Epithelial cell of esophagus (primary cell): ENCODE measurements around the gene HEXA.
A peak's percentile ranks its signal among the peaks of the same experiment; 100 is the strongest.

Experiments
- DNase-seq: peaks from one replicate; pipeline ENCODE4 v3.0.0; 2010; ENCODE audit warnings: low read depth
- H3K4me3 ChIP-seq: 2 replicates; pipeline ENCODE4 v1.5.1; 2011; ENCODE audit warnings: mild to moderate bottlenecking, low read length, control low read depth
- TF ChIP-seq, protein P1 (sequence below): IDR thresholded peaks from 2 replicates; pipeline ENCODE4 v1.5.1; 2011; ENCODE audit warnings: low read depth, mild to moderate bottlenecking, low read length, control low read depth, inconsistent platforms; ENCODE audit not compliant: insufficient read depth; ENCODE audit errors: missing control alignments

HEXA gene

DNA sequence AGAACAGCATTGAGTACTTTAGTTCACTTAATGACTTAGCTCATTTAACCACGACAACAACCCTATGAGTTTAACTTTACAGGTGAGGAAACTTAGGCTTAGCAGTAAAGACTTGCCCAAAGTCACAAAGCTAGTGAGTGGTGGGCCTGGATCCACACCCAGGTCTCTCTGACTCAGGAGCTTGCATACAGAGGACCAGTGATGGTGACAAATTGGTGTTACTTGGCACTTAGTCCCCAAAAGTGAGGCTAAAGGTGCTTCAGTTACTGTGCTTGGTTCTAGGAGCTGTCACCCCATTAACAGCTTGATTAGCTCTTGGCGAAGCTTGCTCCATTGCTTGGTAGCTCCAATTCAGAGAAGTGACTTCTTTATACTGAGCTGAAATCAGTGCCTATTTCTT lies 61.9 kb downstream of the HEXA start:
- H3K4me3 ChIP-seq, result no peak overlapping the region
- DNase-seq, result no peak
- TF ChIP-seq, protein P1, sequence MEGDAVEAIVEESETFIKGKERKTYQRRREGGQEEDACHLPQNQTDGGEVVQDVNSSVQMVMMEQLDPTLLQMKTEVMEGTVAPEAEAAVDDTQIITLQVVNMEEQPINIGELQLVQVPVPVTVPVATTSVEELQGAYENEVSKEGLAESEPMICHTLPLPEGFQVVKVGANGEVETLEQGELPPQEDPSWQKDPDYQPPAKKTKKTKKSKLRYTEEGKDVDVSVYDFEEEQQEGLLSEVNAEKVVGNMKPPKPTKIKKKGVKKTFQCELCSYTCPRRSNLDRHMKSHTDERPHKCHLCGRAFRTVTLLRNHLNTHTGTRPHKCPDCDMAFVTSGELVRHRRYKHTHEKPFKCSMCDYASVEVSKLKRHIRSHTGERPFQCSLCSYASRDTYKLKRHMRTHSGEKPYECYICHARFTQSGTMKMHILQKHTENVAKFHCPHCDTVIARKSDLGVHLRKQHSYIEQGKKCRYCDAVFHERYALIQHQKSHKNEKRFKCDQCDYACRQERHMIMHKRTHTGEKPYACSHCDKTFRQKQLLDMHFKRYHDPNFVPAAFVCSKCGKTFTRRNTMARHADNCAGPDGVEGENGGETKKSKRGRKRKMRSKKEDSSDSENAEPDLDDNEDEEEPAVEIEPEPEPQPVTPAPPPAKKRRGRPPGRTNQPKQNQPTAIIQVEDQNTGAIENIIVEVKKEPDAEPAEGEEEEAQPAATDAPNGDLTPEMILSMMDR, result no peak

DNA sequence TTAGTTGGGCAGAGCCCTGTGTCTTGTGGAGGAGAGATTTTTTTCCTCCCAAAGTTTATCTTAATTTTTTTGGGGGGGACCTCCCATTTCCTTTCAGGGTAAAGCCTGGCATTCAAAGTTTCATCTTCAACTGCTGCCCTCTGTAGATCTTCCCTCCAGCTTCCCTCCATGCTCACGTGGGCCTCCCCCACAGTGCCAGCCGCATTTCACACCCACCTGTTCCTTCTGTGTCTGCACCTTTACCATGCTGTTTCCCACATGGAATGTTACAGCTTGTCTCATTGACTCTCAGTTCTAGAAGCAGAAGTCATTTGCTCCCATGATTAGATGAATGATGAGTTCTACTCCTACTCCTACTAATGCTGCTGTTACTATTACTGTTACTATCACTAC lies 62.4 kb downstream of the HEXA start:
- H3K4me3 ChIP-seq, result no peak overlapping the region
- TF ChIP-seq, protein P1, result no peak
- DNase-seq, result no peak

DNA sequence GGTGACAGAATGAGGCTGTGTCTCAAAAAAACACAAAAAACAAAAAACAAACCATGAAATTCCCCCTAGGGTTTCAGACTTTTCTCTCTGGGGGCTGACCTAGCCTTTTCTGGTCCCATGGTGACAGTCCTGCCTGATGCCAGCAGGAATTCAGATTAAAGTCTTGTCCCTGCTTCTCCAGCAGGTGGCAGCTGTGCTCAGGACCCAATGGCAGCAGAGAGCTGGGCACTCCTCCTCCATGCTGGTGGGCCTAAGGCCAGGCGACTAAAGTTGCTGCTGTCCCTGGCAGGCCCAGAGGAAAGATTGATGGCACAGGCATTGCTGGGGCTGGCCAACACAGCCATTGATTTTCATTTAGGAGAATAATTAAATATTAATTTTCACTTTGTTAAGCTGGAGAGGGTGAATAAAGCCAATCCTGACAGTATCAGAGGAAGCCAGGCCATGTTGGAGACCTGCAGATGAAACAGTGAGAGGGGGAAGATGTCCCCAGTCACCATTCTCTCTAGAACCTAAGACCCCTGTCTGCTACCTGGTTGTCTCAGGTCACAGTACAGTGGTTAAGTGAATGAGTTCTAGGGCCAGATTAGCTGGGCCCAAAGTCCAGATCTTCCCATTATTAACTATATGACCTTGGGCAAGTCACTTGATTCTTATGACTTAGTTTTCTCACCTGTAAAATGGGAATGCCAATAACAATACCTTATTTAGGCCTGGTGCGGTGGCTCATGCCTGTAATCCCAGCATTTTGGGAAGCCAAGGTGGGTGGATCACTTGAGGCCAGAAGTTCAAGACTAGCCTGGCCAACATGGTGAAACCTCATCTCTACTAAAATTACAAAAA lies 63.0 kb downstream of the HEXA start:
- TF ChIP-seq, protein P1, result peak; percentile 88
- peak; percentile 67 for DNase-seq
- H3K4me3 ChIP-seq, result no peak overlapping the region

DNA sequence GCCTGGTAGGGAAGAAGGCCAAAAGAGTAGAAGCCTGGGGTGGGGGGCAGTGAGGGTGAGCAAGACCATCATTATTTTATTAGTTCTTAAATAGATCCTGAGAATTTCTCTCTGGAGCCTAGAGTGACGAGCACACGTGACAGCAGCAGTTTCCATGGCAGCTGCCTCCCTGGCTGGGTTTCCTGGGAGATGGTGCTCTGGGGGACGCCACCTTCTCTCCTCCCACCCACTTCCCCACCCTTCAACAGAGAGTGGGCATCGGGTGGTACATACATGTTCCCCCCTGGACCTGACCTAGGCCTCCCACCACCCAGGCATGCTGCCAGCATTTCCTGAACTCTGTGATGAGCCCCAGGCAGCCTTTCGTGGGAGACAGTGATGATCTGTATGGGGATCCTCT lies 68.8 kb downstream of the HEXA start:
- TF ChIP-seq, protein P1, result no peak
- no peak overlapping the region for H3K4me3 ChIP-seq
- DNase-seq, result no peak

DNA sequence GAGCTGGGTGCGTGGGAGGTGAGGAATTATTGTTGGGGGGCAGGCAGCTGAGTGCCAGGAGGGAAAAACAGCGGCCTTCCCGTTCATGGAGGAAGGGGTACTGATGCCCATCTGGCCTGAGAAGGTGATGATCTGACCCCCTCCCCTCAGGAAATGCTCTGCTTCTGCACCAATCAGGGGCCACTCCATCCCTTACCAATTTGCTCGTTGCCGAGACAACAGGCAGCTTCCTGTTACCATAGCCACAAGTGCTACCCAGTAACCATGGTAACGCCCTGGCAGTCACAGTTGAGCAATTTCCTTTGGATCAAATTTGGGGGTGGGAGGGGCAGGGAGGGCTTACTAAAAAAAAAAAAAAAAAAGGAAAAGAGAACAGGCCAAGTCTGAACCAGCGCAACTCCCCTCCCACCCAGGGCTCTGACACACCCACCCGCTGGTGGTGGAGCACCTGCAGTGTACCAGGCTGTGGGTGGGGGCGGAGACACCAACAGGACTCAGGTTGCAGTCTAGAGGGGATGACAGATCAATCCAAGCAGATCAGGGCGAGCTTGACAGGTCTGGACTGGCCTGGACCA lies 69.5 kb downstream of the HEXA start:
- DNase-seq, result peak; percentile 34

DNA sequence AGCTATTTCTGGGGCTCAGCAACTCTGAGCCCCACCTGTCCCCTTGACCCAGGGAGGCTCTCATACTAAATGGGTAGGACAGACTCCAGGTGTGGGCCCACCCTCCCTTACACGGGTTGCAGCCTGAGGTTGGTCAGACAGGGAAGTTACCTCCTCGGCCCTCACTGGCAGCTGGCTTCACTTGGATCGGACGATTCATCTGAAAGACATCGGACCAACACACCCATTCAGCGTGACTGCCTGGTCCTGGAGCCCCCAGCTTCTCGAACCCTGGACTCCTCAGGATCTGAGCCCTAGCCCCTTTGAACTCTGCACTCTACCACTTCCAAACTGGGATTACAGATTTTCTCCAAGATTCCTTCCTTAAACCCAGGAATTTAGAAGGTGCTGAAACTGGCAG lies 71.2 kb downstream of the HEXA start:
- DNase-seq, result no peak
- H3K4me3 ChIP-seq, result no peak overlapping the region
- TF ChIP-seq, protein P1, result no peak

More for the DNA sequence above, 69.5 kb downstream of the HEXA start:
- H3K4me3 ChIP-seq, result no peak overlapping the region
- TF ChIP-seq, protein P1, result no peak
